NCI-H2227 (cell line): ENCODE results near the gene THRB.

ENCODE experiments used
- DNase-seq: peaks from one replicate; lab custom pipeline; 2025; ENCODE audit not compliant: unreplicated experiment; lab: John Stamatoyannopoulos, UW

THRB gene

GRCh38 chr3:24272875-24273274 lies 221.8 kb downstream of the THRB start:
- no peak for DNase-seq

GRCh38 chr3:24272408-24272807 lies 222.2 kb downstream of the THRB start:
- no peak for DNase-seq

- DNase-seq: no peak
These were observed 223.4 kb downstream of the THRB start for GRCh38 chr3:24271228-24271627.

GRCh38 chr3:24270744-24271143 lies 223.9 kb downstream of the THRB start:
- DNase-seq: no peak

GRCh38 chr3:24270204-24270691 lies 224.4 kb downstream of the THRB start:
- no peak for DNase-seq

- peak; percentile 4 for DNase-seq
These were observed 229.9 kb downstream of the THRB start for GRCh38 chr3:24264748-24265158.

GRCh38 chr3:24264011-24264410 lies 230.6 kb downstream of the THRB start:
- no peak for DNase-seq

GRCh38 chr3:24263069-24263668 lies 231.5 kb downstream of the THRB start:
- no peak for DNase-seq

GRCh38 chr3:24261521-24261920 lies 233.1 kb downstream of the THRB start:
- DNase-seq: no peak

- DNase-seq: no peak
These were observed 234.6 kb downstream of the THRB start for GRCh38 chr3:24259901-24260512.

- DNase-seq: no peak
These were observed 235.7 kb downstream of the THRB start for GRCh38 chr3:24258727-24259600.

- no peak for DNase-seq
These were observed 236.4 kb downstream of the THRB start for GRCh38 chr3:24258260-24258659.

GRCh38 chr3:24255414-24255813 lies 239.2 kb downstream of the THRB start:
- DNase-seq: no peak

- no peak for DNase-seq
These were observed 240.0 kb downstream of the THRB start for GRCh38 chr3:24254649-24255048.

- no peak for DNase-seq
These were observed 241.3 kb downstream of the THRB start for GRCh38 chr3:24253336-24253735.

GRCh38 chr3:24249523-24249922 lies 245.1 kb downstream of the THRB start:
- DNase-seq: no peak

- DNase-seq: no peak
These were observed 249.6 kb downstream of the THRB start for GRCh38 chr3:24245056-24245455.

- DNase-seq: no peak
These were observed 250.2 kb downstream of the THRB start for GRCh38 chr3:24244491-24244890.

GRCh38 chr3:24242012-24242698 lies 252.5 kb downstream of the THRB start:
- peak; percentile 70 for DNase-seq

- DNase-seq: no peak
These were observed 254.3 kb downstream of the THRB start for GRCh38 chr3:24240306-24240705.

- peak; percentile 71 for DNase-seq
These were observed 256.5 kb downstream of the THRB start for GRCh38 chr3:24237971-24238706.
